VCaP (cell line): ENCODE measurements around the gene SLC29A1.

Experiments used
- H3K27ac ChIP-seq: fragments of 450-650 bp; 2 replicates; pipeline ENCODE4 v1.5.1; 2017
- TF ChIP-seq, protein P1 (sequence below): fragments of 450-650 bp; conservative IDR thresholded peaks from 2 replicates; pipeline ENCODE4 v1.5.1; 2017; ENCODE audit warnings: mild to moderate bottlenecking, moderate library complexity

SLC29A1 gene

GRCh38 chr6:44211284-44211683, 12.1 kb upstream of the SLC29A1 start:
- H3K27ac ChIP-seq = no peak overlapping the region
- TF ChIP-seq, protein P1, sequence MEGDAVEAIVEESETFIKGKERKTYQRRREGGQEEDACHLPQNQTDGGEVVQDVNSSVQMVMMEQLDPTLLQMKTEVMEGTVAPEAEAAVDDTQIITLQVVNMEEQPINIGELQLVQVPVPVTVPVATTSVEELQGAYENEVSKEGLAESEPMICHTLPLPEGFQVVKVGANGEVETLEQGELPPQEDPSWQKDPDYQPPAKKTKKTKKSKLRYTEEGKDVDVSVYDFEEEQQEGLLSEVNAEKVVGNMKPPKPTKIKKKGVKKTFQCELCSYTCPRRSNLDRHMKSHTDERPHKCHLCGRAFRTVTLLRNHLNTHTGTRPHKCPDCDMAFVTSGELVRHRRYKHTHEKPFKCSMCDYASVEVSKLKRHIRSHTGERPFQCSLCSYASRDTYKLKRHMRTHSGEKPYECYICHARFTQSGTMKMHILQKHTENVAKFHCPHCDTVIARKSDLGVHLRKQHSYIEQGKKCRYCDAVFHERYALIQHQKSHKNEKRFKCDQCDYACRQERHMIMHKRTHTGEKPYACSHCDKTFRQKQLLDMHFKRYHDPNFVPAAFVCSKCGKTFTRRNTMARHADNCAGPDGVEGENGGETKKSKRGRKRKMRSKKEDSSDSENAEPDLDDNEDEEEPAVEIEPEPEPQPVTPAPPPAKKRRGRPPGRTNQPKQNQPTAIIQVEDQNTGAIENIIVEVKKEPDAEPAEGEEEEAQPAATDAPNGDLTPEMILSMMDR = no peak

DNA sequence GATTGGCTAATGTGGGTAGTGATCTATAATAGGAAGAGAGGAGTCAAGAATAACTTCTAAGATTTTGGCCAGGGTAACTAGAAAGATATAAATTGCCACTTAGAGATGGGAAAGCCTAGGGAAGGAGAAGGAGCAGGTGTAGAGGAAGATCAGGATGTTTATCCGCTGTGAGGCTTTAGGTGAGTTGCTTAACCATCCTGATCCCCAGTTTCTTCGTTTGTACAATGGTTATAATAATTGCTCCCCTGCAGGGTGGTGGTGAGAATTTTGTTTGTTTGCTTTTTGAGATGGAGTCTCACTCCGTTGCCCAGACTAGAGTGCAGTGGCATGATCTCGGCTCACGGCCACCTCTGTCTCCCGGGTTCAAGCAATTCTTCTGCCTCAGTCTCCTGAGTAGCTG, 9.1 kb upstream of the SLC29A1 start:
- H3K27ac ChIP-seq = no peak overlapping the region
- TF ChIP-seq, protein P1 = no peak

DNA sequence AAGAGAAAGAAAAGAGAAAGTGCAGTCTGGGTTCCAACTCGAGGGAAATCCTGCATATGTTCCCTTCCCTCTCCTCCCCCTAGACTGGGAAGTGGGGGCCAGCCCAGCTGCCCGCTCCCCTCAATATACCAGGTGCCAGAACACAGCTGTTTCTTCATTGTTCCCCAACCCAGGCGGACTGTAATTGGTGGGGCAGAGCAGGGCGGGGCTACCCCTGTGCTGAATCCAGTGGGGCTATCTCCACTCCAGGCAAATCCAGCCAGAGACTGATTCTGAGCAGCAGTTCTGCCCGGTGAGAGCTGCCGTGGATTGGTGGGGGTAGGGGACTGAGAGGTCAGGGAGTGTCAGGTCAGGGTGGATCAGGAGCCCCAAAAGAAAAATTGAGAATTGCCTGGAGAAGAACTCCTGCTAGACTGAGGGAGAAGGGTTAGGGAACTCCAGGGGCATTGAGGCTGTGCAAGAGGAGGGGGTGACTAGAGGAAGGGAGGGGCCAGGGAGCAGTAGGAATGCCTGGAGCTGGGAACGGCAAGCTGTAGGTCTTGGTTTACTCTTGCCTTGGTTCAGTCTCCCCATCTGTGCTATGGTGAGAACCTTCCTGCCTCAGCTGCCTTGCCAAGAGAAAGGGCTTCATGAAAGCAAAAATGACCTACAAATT, 6.6 kb upstream of the SLC29A1 start, which contains the start of gene MYMX:
Gene MYMX (plus strand): TSS at position 250 of the 655 bp plus-strand sequence. CDS start 546 bp downstream, outside the sequence.
- TF ChIP-seq, protein P1 = no peak
- peak within 1 kb of the TSS; percentile 78; the same call in 1 of the 2 replicates for H3K27ac ChIP-seq

DNA sequence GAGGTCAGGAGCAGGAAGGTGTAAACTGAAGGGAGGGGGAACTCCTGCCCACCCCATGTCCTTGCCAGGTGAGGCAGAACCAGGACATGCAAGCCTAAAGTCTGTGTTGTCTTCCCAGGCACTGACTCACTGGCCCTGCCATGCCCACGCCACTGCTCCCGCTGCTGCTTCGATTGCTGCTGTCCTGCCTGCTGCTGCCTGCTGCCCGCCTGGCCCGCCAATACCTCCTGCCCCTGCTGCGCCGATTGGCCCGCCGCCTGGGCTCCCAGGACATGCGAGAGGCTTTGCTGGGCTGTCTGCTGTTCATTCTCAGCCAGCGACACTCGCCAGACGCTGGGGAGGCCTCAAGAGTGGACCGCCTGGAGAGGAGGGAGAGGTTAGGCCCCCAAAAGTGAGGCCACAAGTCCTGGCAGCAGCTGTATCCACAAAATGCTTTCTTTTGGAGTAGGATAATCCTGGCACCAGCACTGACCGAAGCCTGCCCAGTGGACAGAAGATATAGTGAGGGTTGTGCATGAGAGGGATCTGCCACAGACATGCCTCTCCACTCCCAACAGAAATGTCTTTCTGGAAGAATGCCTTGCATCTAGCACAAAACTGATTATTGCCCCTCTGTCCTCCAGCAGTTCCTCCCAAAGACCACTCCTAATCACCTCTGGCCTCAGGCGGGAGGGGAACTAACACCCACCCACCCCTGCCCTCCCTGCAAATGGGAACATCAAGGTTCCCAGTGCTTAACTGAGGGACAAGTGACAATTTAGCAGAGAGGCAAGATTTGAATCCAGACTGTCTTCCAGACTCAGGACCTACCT, 5.9 kb upstream of the SLC29A1 start:
- TF ChIP-seq, protein P1 = no peak
- peak overlapping the region; percentile 78; the same call in 1 of the 2 replicates for H3K27ac ChIP-seq

- TF ChIP-seq, protein P1 = no peak
- peak overlapping the region; percentile 78 for H3K27ac ChIP-seq
Measured at GRCh38 chr6:44219053-44219814, 4.2 kb upstream of the SLC29A1 start.

- H3K27ac ChIP-seq = peak overlapping the region; percentile 78
- TF ChIP-seq, protein P1 = peak; percentile 21; the same call in 1 of the 2 replicates
Measured at GRCh38 chr6:44219815-44220784, 3.3 kb upstream of the SLC29A1 start.
